PFSK-1 (cell line): Measurements from ENCODE around the gene USP24.

Source experiments
- FOXP2 ChIP-seq: optimal IDR thresholded peaks from 2 replicates; pipeline ENCODE3; 2011; ENCODE audit warnings: borderline replicate concordance, control low read depth, inconsistent platforms; ENCODE audit not compliant: insufficient read depth; ENCODE audit errors: extremely low read length, extremely low read depth
- POLR2AphosphoS5 ChIP-seq: IDR thresholded peaks from 2 replicates; pipeline ENCODE4 v1.6.1; 2012; ENCODE audit warnings: low read depth, mild to moderate bottlenecking, control low read depth, low read length, moderate library complexity
- SIN3A ChIP-seq: IDR thresholded peaks from 2 replicates; pipeline ENCODE4 v1.6.1; 2012; ENCODE audit warnings: mild to moderate bottlenecking, low read length, moderate library complexity, borderline replicate concordance; ENCODE audit not compliant: insufficient read depth
- TAF1 ChIP-seq: IDR thresholded peaks from 2 replicates; pipeline ENCODE4 v1.6.1; 2012; ENCODE audit warnings: low read length, control low read depth, borderline replicate concordance; ENCODE audit not compliant: insufficient read depth
- TF ChIP-seq, protein P1 (sequence below), 2 experiments: IDR thresholded peaks; 2 replicates each; pipeline versions ENCODE4 v1.6.1 to v1.8.0; 2011 to 2012; ENCODE audit warnings: low read depth in 2 of 2, low read length in 2 of 2, control low read depth in 1 of 2, inconsistent platforms in 1 of 2, mild to moderate bottlenecking in 1 of 2, moderate library complexity in 1 of 2; ENCODE audit not compliant: insufficient read depth in 1 of 2

USP24 gene

GRCh38 chr1:55172272-55172671 lies 42.9 kb downstream of the USP24 start:
- TF ChIP-seq POLR2AphosphoS5, result no peak
- TF ChIP-seq TAF1, result no peak
- TF ChIP-seq, protein P1, sequence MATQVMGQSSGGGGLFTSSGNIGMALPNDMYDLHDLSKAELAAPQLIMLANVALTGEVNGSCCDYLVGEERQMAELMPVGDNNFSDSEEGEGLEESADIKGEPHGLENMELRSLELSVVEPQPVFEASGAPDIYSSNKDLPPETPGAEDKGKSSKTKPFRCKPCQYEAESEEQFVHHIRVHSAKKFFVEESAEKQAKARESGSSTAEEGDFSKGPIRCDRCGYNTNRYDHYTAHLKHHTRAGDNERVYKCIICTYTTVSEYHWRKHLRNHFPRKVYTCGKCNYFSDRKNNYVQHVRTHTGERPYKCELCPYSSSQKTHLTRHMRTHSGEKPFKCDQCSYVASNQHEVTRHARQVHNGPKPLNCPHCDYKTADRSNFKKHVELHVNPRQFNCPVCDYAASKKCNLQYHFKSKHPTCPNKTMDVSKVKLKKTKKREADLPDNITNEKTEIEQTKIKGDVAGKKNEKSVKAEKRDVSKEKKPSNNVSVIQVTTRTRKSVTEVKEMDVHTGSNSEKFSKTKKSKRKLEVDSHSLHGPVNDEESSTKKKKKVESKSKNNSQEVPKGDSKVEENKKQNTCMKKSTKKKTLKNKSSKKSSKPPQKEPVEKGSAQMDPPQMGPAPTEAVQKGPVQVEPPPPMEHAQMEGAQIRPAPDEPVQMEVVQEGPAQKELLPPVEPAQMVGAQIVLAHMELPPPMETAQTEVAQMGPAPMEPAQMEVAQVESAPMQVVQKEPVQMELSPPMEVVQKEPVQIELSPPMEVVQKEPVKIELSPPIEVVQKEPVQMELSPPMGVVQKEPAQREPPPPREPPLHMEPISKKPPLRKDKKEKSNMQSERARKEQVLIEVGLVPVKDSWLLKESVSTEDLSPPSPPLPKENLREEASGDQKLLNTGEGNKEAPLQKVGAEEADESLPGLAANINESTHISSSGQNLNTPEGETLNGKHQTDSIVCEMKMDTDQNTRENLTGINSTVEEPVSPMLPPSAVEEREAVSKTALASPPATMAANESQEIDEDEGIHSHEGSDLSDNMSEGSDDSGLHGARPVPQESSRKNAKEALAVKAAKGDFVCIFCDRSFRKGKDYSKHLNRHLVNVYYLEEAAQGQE (IDR thresholded peaks at IDR 0.05; ENCODE audit: insufficient read depth in 1 of 2, low read depth in 2 of 2, low read length in 2 of 2), result no peak
- TF ChIP-seq FOXP2, result no peak
- no peak for TF ChIP-seq SIN3A

DNA sequence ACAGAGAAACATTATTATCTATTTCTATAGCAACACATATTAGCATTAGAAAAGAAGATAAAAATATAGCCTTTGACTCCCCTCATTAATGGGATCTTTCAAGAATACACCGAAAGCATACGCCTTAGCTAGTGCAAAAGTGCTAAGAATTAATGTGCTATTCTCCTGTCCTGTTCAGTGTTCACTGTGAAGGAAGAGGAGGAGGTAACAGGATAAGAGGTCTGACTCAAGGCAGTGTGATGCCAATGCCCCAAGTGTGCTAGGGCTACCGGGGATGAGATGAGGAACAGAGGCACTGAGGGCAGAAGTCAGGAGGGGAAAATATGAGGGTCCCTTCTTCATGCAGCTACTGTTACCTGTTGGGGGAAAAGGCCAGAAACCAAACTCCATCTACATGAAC lies 43.5 kb downstream of the USP24 start:
- no peak for TF ChIP-seq SIN3A
- TF ChIP-seq FOXP2, result no peak
- no peak for TF ChIP-seq POLR2AphosphoS5
- TF ChIP-seq, protein P1 (IDR thresholded peaks at IDR 0.05; ENCODE audit: insufficient read depth in 1 of 2, low read depth in 2 of 2, low read length in 2 of 2), result no peak
- TF ChIP-seq TAF1, result no peak

GRCh38 chr1:55170426-55170825 lies 44.7 kb downstream of the USP24 start:
- TF ChIP-seq FOXP2 (no peak), POLR2AphosphoS5 (no peak), TAF1 (no peak), SIN3A (no peak)
- TF ChIP-seq, protein P1 (IDR thresholded peaks at IDR 0.05; ENCODE audit: insufficient read depth in 1 of 2, low read depth in 2 of 2, low read length in 2 of 2), result no peak

GRCh38 chr1:55169126-55169525 lies 46.0 kb downstream of the USP24 start:
- no peak for TF ChIP-seq POLR2AphosphoS5
- no peak for TF ChIP-seq SIN3A
- TF ChIP-seq, protein P1 (IDR thresholded peaks at IDR 0.05; ENCODE audit: insufficient read depth in 1 of 2, low read depth in 2 of 2, low read length in 2 of 2), result no peak
- no peak for TF ChIP-seq TAF1
- no peak for TF ChIP-seq FOXP2

DNA sequence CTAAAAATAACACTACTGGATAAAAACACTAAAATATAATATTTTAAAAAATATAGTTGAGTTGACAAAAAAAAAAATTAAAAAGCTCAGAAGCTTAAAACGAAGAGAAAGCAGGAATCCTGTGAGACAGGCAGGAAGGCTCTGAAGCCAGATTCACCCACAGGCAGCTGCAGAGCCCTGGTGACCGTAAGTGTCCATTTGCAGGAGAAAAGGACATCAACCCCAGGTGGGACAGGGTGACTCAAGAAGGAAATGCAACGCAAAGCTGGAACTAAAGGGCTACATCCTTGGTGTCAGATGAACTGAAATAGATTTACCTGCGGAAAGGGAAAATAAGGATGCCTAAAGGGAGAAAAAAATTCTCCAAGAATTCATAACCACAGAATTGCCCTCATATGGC lies 46.8 kb downstream of the USP24 start:
- TF ChIP-seq POLR2AphosphoS5 (no peak), TAF1 (no peak), FOXP2 (no peak), SIN3A (no peak)
- TF ChIP-seq, protein P1 (IDR thresholded peaks at IDR 0.05; ENCODE audit: insufficient read depth in 1 of 2, low read depth in 2 of 2, low read length in 2 of 2), result no peak
